NCI-H524 treated with DMSO at 0.1 percent for 48 hours (cell line): ENCODE data around the gene USP10.
A peak's percentile ranks its signal among the peaks of the same experiment; 100 is the strongest.

Experiments
- DNase-seq: peaks from one replicate; lab custom pipeline; 2025; lab: John Stamatoyannopoulos, UW

The USP10 gene

GRCh38 chr16:84699712-84700445 lies at the start of gene USP10:
TSS of gene USP10 (plus strand) at chr16:84700000. CDS start at chr16:84700091, 91 bp downstream.
- peak; percentile 9 for DNase-seq

GRCh38 chr16:84650062-84650991 lies 49.5 kb upstream of the USP10 start:
- DNase-seq, result no peak

- DNase-seq, result no peak
Observed at GRCh38 chr16:84652566-84652965, 47.2 kb upstream of the USP10 start.

- no peak for DNase-seq
Observed at GRCh38 chr16:84654238-84654637, 45.6 kb upstream of the USP10 start.

GRCh38 chr16:84654998-84655397 lies 44.8 kb upstream of the USP10 start:
- no peak for DNase-seq

- DNase-seq, result no peak
Observed at GRCh38 chr16:84656649-84657048, 43.2 kb upstream of the USP10 start.

GRCh38 chr16:84657229-84657837 lies 42.5 kb upstream of the USP10 start:
- no peak for DNase-seq

- no peak for DNase-seq
Observed at GRCh38 chr16:84658690-84659089, 41.1 kb upstream of the USP10 start.

- DNase-seq, result no peak
Observed at GRCh38 chr16:84659656-84660300, 40.0 kb upstream of the USP10 start.

- DNase-seq, result no peak
Observed at GRCh38 chr16:84660973-84661372, 38.8 kb upstream of the USP10 start.

GRCh38 chr16:84661418-84662060 lies 38.3 kb upstream of the USP10 start:
- no peak for DNase-seq

- no peak for DNase-seq
Observed at GRCh38 chr16:84662471-84662870, 37.3 kb upstream of the USP10 start.

- no peak for DNase-seq
Observed at GRCh38 chr16:84663433-84664101, 36.2 kb upstream of the USP10 start.

- no peak for DNase-seq
Observed at GRCh38 chr16:84665359-84665758, 34.4 kb upstream of the USP10 start.

- DNase-seq, result no peak
Observed at GRCh38 chr16:84665843-84666242, 34.0 kb upstream of the USP10 start.

GRCh38 chr16:84667600-84668309 lies 32.0 kb upstream of the USP10 start:
- DNase-seq, result no peak

GRCh38 chr16:84670063-84670462 lies 29.7 kb upstream of the USP10 start:
- DNase-seq, result no peak

- DNase-seq, result no peak
Observed at GRCh38 chr16:84672276-84673202, 27.3 kb upstream of the USP10 start.

- DNase-seq, result no peak
Observed at GRCh38 chr16:84673203-84673535, 26.6 kb upstream of the USP10 start.
